Astrocyte (in vitro differentiated cells and primary cell): Measurements from ENCODE around the gene ADARB2. TPM values are rescaled to one million over a fixed set of nuclear protein-coding genes. Genes with fewer than 3 reads are reported as not detected.

Experiments
- DNase-seq: peaks from one replicate; pipeline ENCODE4 v3.0.0-alpha.2; 2010; ENCODE audit warnings: low read depth
- FAIRE-seq: peaks from 2 replicates; lab custom pipeline; 2011; peaks lifted over from hg19 to GRCh38; lab: Jason Lieb, UNC
- H2AFZ ChIP-seq: 2 replicates; pipeline ENCODE4 v1.6.0; 2012; ENCODE audit warnings: low read depth, low read length, inconsistent platforms
- H3K27ac ChIP-seq: 2 replicates; pipeline ENCODE4 v1.5.1; 2011; ENCODE audit warnings: low read depth, low read length, inconsistent platforms
- H3K27me3 ChIP-seq: 2 replicates; pipeline ENCODE4 v1.6.0; 2011; ENCODE audit warnings: low read length, inconsistent platforms; ENCODE audit not compliant: insufficient read depth
- H3K36me3 ChIP-seq: 2 replicates; pipeline ENCODE4 v1.5.1; 2011; ENCODE audit warnings: low read length, inconsistent platforms; ENCODE audit not compliant: insufficient read depth
- H3K4me1 ChIP-seq: 2 replicates; pipeline ENCODE4 v1.5.1; 2011; ENCODE audit warnings: low read length, inconsistent platforms; ENCODE audit not compliant: insufficient read depth
- H3K4me2 ChIP-seq: 2 replicates; pipeline ENCODE4 v1.6.0; 2012; ENCODE audit warnings: low read length, inconsistent platforms
- H3K4me3 ChIP-seq: 2 replicates; pipeline ENCODE4 v1.5.1; 2011; ENCODE audit warnings: low read depth, mild to moderate bottlenecking, low read length, inconsistent platforms; ENCODE audit not compliant: insufficient read depth
- H3K79me2 ChIP-seq: 2 replicates; pipeline ENCODE4 v1.6.0; 2012; ENCODE audit warnings: mild to moderate bottlenecking, low read length, inconsistent platforms; ENCODE audit not compliant: insufficient read depth
- H3K9ac ChIP-seq: 2 replicates; pipeline ENCODE4 v1.6.0; 2012; ENCODE audit warnings: mild to moderate bottlenecking, low read length, inconsistent platforms
- H3K9me3 ChIP-seq: 2 replicates; pipeline ENCODE4 v1.5.1; 2012; ENCODE audit warnings: low read depth, mild to moderate bottlenecking, low read length, inconsistent platforms; ENCODE audit not compliant: insufficient read depth
- H4K20me1 ChIP-seq: 2 replicates; pipeline ENCODE4 v1.6.0; 2012; ENCODE audit warnings: low read length, inconsistent platforms; ENCODE audit not compliant: insufficient read depth
- H3K27ac Mint-ChIP-seq: one replicate; pipeline ENCODE4 v1.8.0; 2021; ENCODE audit warnings: mild to moderate bottlenecking, mixed read lengths; ENCODE audit not compliant: unreplicated experiment
- H3K27me3 Mint-ChIP-seq: one replicate; pipeline ENCODE4 v1.8.0; 2021; ENCODE audit warnings: low read depth, mixed read lengths; ENCODE audit not compliant: unreplicated experiment
- H3K36me3 Mint-ChIP-seq: one replicate; pipeline ENCODE4 v1.8.0; 2021; ENCODE audit warnings: low read depth, mixed read lengths; ENCODE audit not compliant: unreplicated experiment
- H3K4me1 Mint-ChIP-seq: one replicate; pipeline ENCODE4 v1.8.0; 2021; ENCODE audit warnings: low read depth, mixed read lengths; ENCODE audit not compliant: unreplicated experiment
- H3K4me3 Mint-ChIP-seq: one replicate; pipeline ENCODE4 v1.8.0; 2021; ENCODE audit warnings: mild to moderate bottlenecking, moderate library complexity, mixed read lengths; ENCODE audit not compliant: unreplicated experiment
- H3K9me3 Mint-ChIP-seq: one replicate; pipeline ENCODE4 v1.8.0; 2021; ENCODE audit warnings: mild to moderate bottlenecking, mixed read lengths; ENCODE audit not compliant: unreplicated experiment
- EZH2 ChIP-seq: IDR thresholded peaks from 2 replicates; pipeline ENCODE4 v1.6.1; 2012; ENCODE audit warnings: mild to moderate bottlenecking, low read length, inconsistent platforms; ENCODE audit not compliant: insufficient read depth
- total RNA-seq: library from RNA; stranded (reverse); gene quantifications from 2 replicates; pipeline ENCODE4 v1.2.1, GENCODE V29; 2021
- TF ChIP-seq, protein P1 (sequence below): IDR thresholded peaks from 2 replicates; pipeline ENCODE4 v1.5.1; 2011; ENCODE audit warnings: low read depth, mild to moderate bottlenecking, inconsistent platforms, low read length, moderate library complexity; ENCODE audit not compliant: insufficient read depth

ADARB2 gene
- total RNA-seq, 1 donor from 2014 or later, result 0.18 TPM

DNA sequence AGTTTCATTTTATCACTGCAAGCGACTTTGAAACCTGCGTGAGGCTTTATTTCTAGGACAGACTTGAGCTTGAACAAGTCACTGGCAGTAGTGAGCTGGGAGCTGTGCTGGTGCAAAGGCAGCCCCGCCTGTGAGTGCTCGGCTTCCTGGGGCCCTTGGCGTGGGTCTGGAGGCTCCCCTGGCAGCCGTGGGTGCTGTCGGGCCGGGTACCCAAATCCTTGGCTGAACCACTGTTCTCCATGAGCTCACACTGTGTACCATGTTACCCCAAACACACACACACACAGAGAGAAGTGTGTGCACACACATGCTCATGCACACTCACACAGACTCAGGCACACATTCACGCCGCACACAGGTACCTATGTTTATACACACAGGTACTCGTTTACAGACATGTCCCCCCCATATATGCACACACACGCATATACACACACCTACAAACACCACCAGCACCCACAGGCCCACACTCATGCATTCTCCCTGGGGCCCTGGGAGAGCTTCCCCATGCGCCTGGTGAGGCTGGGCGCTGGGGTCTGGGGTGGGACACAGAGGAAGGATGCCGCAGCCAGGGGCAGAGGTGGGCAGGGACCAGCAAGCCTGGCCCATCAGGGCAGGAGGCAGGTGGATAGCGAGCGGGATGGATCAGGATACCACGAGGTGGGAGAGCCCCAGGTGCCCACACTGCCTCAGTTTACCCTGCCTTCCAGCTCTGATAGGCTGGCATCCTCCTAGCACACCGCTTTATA lies 158.8 kb downstream of the ADARB2 start:
- H3K9me3 Mint-ChIP-seq, result no peaks in the 10 kb centered on the region
- H3K36me3 Mint-ChIP-seq, result no peaks in the 10 kb centered on the region
- H3K27ac Mint-ChIP-seq, result no peak overlapping the region
- H3K27ac ChIP-seq, result no peak overlapping the region
- peaks cover 21% of the 10 kb centered on the region for H3K27me3 Mint-ChIP-seq
- no peaks in the 10 kb centered on the region for H3K79me2 ChIP-seq
- H4K20me1 ChIP-seq, result no peaks in the 10 kb centered on the region
- H3K9ac ChIP-seq, result no peak overlapping the region
- no peaks in the 10 kb centered on the region for H3K36me3 ChIP-seq
- H3K4me2 ChIP-seq, result no peak overlapping the region
- TF ChIP-seq EZH2, result no peak
- no peak for DNase-seq
- H3K4me1 Mint-ChIP-seq, result peaks cover 10% of the 10 kb centered on the region
- H3K4me1 ChIP-seq, result no peaks in the 10 kb centered on the region
- H3K9me3 ChIP-seq, result peaks cover 6% of the 10 kb centered on the region
- H2AFZ ChIP-seq, result no peak overlapping the region
- no peak for FAIRE-seq
- no peaks in the 10 kb centered on the region for H3K27me3 ChIP-seq
- no peak overlapping the region for H3K4me3 ChIP-seq
- no peak overlapping the region for H3K4me3 Mint-ChIP-seq

DNA sequence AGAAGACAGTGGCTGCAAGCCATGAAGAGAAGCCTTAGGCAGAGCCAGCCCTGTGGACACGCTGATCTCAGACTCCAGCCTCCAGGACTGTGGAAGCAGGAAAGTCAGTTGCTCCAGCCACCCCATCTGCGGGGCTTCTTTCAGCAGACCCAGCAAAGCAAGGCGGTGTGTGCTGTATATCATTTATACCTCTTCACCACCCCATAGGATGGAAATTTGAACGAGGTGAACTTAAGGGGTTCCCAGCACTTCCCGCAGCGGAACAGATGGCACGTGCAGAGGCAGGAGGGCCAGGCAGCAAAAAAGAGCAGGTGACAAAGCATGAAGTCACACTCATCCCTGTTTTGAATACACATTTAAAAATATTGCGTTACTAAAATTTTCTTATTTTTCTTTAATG lies 159.4 kb downstream of the ADARB2 start:
- H3K27ac ChIP-seq, result no peak overlapping the region
- no peak overlapping the region for H3K4me3 ChIP-seq
- no peak overlapping the region for H3K9ac ChIP-seq
- DNase-seq (no peak), FAIRE-seq (no peak)
- H3K4me1 Mint-ChIP-seq, result peaks cover 10% of the 10 kb centered on the region
- no peaks in the 10 kb centered on the region for H3K27me3 ChIP-seq
- H3K4me1 ChIP-seq, result no peaks in the 10 kb centered on the region
- no peak overlapping the region for H3K4me3 Mint-ChIP-seq
- no peak overlapping the region for H3K4me2 ChIP-seq
- TF ChIP-seq EZH2, result no peak
- TF ChIP-seq, protein P1, sequence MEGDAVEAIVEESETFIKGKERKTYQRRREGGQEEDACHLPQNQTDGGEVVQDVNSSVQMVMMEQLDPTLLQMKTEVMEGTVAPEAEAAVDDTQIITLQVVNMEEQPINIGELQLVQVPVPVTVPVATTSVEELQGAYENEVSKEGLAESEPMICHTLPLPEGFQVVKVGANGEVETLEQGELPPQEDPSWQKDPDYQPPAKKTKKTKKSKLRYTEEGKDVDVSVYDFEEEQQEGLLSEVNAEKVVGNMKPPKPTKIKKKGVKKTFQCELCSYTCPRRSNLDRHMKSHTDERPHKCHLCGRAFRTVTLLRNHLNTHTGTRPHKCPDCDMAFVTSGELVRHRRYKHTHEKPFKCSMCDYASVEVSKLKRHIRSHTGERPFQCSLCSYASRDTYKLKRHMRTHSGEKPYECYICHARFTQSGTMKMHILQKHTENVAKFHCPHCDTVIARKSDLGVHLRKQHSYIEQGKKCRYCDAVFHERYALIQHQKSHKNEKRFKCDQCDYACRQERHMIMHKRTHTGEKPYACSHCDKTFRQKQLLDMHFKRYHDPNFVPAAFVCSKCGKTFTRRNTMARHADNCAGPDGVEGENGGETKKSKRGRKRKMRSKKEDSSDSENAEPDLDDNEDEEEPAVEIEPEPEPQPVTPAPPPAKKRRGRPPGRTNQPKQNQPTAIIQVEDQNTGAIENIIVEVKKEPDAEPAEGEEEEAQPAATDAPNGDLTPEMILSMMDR, result no peak
- H3K27me3 Mint-ChIP-seq, result peaks cover 18% of the 10 kb centered on the region
- no peak overlapping the region for H2AFZ ChIP-seq
- no peaks in the 10 kb centered on the region for H3K36me3 ChIP-seq
- H3K9me3 ChIP-seq, result peaks cover 6% of the 10 kb centered on the region
- H3K27ac Mint-ChIP-seq, result no peak overlapping the region
- no peaks in the 10 kb centered on the region for H4K20me1 ChIP-seq
- no peaks in the 10 kb centered on the region for H3K79me2 ChIP-seq
- no peaks in the 10 kb centered on the region for H3K36me3 Mint-ChIP-seq
- no peaks in the 10 kb centered on the region for H3K9me3 Mint-ChIP-seq

DNA sequence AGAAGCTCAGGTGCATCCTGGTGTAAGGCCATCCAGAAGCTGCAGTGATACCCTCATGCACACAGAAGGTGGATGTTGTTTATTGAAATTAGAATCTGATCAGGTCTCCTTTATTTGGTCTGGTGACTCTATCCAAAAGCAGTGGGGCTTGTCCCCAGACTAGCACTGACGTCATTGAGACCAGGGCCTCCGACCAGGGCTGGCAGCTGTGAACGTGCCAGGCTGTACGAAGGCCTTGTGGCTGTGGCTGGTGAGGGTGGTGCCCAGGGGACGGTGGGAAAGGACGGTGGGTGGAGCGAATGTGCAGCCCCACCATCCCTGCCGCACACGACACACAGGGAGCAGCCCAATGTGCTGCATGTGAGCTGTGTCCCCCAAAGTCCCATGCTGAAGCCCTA lies 160.0 kb downstream of the ADARB2 start:
- Mint-ChIP-seq H3K9me3 (no peaks in the 10 kb centered on the region), H3K4me3 (no peak overlapping the region), H3K27me3 (peaks cover 20% of the 10 kb centered on the region), H3K4me1 (peaks cover 10% of the 10 kb centered on the region), H3K27ac (no peak overlapping the region), H3K36me3 (no peaks in the 10 kb centered on the region)
- DNase-seq, result no peak
- no peak overlapping the region for H2AFZ ChIP-seq
- no peaks in the 10 kb centered on the region for H4K20me1 ChIP-seq
- no peaks in the 10 kb centered on the region for H3K27me3 ChIP-seq
- H3K4me2 ChIP-seq, result no peak overlapping the region
- no peaks in the 10 kb centered on the region for H3K36me3 ChIP-seq
- H3K79me2 ChIP-seq, result no peaks in the 10 kb centered on the region
- TF ChIP-seq EZH2, result no peak
- TF ChIP-seq, protein P1, result no peak
- peaks cover 6% of the 10 kb centered on the region for H3K9me3 ChIP-seq
- H3K4me3 ChIP-seq, result no peak overlapping the region
- no peaks in the 10 kb centered on the region for H3K4me1 ChIP-seq
- no peak overlapping the region for H3K9ac ChIP-seq
- no peak overlapping the region for H3K27ac ChIP-seq
- FAIRE-seq, result no peak
